NT2/D1 (cell line): ENCODE data around the gene FGD5.

Experiments
- SUZ12 ChIP-seq: IDR thresholded peaks from 2 replicates; pipeline ENCODE4 v1.6.1; 2011; ENCODE audit not compliant: insufficient read length, insufficient read depth; ENCODE audit errors: extremely low read depth
- YY1 ChIP-seq: IDR thresholded peaks from 2 replicates; pipeline ENCODE4 v1.6.1; 2011; ENCODE audit not compliant: insufficient read length, insufficient read depth
- ZNF274 ChIP-seq: IDR thresholded peaks from 2 replicates; pipeline ENCODE4 v1.6.1; 2011; ENCODE audit warnings: mild to moderate bottlenecking, low read depth, low read length

GRCh38 chr3:14891135-14892132, 72.7 kb downstream of the FGD5 start:
- TF ChIP-seq ZNF274 (no peak), SUZ12 (no peak), YY1 (no peak)
